Measurements from ENCODE around the gene BCL2.
A peak's percentile ranks its signal among the peaks of the same experiment; 100 is the strongest.

The BCL2 gene

DNA sequence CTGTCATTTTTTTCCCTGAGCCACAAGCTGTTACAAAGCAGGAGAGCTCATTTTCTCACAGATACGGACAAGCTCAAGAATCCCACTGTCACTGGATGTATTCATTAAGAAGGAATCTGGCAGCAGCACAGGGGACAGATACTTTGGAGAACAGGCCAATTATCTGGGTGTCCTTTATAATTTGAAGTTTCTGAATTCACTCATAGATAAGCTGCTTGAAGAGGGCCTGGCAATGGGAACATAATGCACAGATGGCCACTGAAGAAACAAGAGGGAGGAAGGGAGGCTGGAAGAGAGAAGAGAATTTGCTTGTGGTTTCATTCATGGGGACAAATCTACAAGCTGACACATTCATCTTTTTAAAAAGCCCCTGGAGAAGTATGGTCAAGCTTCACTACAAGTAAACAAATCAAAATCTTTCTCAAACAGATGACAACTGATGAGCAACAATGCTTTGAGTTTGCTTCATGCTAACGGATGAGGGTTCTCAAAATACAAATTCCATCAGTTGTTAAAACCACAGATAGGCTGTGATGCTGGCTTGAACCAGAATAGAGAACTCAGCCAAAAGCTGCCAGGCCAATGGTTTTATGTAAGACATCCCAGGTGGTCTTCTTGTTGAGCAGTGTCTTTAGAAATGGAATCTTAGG is 11.9 kb downstream of the BCL2 start:
- DNase-seq = peak; percentile 82

DNA sequence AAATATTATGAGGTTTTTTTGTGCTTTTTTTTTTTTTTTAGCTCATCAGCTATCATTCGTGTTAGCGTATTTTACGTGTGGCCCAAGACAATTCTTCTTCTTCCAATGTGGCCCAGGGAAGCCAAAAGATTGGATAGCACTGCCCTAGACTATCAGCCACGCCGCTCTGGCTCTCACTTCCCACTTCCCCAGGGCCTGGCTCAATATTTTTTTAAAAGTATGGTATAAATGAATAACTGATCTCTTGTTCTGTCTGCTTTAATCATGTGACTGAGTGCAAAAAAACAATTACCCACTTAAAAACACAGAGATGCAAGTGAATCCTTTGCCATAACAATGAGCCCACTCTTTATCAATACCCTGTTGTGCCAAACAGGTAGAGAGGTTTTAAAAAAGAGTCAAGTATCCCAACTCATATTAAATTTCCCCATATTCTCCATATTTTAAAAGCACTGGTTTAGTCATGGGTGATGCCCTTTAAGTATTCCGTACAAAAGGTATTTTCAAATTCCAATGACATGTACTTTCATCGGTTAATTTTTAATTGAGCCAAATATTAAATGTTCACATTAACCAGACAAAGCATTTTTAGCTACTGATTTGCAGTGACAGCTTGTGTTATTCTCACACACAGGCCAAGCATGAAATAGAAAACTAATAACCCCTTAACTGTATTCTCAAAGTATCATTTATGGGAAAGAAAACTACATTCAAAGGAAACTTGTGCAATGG is 12.6 kb downstream of the BCL2 start:
- DNase-seq = peak; percentile 58

DNA sequence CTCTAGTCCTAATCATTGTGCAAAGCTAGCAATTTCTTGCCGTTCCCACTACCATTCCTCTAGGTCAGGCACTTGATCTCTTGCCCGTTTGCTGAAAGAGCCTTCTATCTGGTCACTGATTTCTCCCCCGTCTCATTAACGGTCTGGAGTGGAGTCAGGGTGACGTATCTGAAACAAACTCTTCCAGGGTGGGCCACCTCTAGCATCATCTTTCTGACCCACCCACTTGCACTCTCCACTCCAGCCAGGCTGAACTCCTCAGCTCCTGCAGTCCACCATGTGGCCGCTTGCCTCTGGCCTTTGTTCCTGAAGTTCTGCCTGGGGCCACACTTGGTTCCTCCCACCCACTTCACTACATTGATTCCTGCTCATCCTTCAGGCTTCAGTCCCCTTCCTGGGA is 13.3 kb downstream of the BCL2 start:
- DNase-seq = peak; percentile 37

DNA sequence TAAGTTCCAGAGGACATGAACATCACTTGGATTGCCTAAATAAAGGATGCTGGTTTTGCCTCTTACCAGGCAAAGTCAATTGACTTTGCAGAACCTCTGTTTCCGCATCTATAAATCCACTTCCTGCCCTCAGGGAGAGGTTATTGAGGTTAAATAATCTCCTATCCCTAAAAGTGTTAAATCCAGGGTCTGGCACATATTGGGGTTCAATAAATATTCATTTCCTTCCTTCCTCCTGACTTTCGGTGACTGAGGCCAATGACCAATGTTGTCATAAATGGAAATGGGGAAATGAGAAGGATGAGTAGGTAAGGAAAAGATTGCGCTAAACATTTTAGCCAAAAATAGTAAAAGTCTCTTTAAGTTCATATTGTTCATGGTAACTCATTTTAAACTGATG is 16.0 kb downstream of the BCL2 start:
- DNase-seq = no peak

DNA sequence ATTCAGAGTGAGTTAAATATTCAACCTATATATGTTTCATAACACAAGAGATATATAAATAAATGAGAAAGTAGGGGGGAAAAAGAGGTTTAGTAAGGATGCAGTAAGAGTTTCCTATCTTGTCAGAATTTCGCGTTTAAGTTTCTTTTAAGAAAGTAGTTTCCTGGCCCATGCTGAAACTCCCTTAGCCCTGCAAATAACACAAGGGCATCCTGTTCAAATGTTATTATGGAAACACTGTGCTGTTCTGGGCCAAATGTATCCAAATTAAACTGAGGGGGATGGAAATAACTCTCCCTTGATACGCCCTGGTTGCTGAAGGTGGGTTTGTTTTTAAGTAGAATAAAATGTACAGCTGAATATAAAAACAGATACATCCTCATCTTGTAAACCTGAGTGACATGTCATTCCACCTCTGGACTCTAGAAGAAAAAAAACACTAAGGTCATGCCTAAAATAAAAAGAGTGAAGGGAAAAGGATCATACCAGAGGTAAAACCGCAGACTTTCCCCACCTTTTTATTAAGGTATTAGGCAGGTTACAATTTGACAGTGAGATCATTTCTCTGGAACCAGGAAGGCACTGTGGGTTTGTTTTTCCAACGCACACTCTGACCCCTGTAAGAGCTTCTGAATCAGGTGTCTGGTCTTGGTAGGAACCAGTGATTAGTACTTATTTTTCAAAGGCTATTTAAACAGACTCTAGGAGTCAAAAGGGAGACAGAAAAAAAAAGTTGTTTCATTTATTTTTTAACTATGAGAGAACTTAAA is 16.7 kb downstream of the BCL2 start:
- DNase-seq = no peak

DNA sequence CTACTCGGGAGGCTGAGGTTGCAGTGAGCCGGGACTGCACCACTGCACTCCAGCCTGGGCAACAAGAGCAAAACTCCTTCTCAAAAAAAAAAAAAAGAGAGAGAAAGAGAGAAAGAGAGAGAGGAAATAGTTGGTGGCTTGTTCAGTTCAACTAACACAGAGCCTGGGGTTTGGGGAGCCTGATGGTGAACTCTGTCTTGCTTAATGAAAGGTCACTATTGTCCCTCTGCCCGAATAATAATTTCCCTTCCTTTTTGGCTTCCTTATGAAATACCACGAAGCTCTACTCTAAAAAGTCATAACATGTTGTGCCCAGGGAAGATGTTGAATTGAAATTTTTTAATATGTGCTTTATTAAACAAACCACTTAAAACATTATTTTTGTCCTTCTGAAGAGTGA is 17.3 kb downstream of the BCL2 start:
- no peak for DNase-seq

DNA sequence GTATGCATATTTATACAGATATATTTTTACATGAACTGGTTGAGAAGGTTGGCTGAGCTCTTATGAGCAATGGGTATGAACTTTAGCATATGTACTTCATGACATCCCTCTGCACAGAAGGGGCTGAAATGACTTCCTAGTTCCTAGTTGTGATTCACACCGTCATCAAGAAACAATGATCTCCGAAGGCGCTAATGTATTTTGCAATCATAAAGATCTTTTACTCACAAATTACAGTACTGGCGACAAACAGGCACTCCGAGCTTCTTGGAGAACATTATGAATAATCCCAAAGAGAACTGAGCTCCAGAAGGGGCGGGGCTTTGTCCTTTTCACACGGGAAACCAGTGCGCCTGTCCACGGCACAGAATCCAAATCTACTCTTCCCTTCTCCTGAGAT is 18.1 kb downstream of the BCL2 start:
- DNase-seq = no peak

DNA sequence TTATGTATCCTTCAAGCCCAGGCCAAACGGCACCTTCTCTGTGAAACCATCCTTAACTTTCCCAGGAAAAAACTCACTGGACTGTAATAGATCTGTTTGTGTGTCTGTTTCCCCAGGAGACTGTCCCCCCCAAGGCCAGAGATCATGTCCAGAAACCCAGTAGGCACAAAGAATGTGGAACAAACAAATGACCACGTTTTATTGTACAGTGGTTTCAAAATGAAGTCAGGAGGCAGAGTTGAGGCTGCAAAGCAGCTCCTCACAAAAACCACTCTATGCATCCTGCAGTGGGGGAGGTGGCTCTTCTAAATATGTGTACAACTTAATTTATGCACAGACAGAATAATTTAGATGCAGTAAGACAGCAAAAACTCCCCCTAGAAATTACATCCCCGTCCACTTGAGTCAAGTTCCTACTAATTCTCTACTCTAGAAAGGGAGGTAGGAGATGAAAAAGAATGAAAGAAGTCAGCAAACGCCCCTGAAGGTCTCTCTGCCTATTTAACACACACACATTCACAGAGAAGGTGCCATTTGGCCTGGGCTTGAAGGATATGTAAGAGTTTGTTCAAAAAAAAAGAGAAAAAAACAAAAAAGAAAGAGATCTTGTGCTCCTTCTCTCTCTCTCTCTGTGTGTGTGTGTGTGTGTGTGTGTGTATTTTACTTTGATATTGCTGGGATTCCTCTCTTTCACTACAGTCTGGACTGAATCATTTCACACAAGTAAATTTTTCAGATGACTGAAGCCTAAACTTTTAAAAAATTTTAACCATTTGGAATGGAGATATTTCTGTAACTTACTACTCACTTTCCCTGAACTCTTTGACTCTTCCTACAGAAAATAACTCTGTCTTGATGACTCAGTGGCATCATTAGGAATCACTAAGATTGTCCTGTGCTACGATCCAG is 19.5 kb downstream of the BCL2 start:
- no peak for DNase-seq

DNA sequence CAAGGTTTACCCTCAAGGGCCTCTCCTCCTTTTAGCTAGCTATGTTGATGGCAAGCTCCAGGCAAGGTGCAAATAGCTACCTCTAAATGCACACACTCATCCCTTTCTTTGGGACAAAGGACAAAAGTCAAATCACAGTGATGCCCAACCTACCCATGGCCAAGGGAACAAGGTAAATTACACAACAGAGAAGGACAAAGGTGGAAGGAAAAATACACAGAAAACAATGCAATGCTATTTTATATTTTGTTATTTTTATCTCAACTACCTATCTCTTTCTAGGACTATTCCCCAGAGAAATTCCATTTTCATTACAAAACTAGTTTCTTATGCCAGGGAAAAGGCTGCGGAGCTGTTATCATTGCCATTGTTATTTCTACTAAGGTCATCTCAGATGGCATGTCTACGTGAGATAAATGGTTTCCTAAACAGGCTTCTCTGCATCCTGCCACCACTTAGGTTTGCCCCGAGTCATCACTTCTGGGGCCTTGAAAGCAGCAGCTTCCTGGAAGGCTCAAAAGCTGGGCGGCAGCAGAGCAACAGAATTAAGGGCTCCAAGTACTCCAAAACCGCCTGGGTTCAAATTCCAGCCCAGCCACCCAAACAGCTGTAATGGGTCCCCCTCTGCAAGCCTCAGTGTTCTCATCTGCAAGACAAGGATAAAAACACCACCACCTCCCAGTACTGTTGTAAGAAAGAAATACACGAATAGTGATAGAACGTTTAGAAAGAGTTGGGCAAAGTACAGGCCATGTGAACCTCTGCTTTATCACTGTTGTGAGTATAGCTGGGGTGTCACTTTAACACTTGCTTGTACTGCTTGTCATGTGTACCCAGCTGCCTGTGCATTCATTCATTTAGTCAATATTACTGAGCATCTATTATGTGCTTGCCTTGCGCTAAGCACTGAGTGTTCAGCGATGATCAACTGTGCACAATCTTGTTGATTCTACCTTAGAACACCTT is 20.9 kb downstream of the BCL2 start:
- no peak for DNase-seq

DNA sequence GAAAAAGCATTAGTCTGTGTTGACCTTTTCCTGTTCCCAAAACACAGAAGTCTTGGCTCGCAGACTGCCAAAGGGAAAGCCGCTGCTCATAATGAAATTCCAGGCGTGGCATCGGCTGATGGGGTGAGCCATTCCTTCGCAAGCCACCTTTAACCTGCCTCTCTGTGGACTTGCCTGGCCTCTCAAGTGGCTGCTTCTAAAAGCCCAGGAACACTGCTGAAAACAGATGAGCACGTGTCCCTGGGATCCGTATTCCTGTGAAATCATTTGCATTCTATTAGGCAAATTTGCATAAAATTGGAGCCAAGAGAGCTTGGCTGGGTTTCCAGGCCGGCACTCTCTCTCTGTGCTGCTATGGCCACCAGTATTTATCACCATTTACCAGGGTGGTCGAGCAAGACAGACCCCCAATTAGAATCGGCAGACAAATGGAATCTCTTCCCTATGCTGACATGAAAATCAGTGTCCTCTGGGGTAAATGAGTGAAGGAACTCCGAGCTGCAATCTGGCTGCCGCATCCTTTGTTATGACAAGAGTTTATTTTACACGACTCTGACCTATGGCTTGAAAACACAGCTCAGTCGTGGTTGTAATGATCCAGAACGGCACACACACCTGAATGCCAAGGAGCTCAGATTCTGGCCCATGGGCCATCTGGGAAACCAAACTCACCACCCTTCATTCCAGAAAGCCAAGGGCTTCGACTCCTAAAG is 21.7 kb downstream of the BCL2 start:
- DNase-seq = no peak

DNA sequence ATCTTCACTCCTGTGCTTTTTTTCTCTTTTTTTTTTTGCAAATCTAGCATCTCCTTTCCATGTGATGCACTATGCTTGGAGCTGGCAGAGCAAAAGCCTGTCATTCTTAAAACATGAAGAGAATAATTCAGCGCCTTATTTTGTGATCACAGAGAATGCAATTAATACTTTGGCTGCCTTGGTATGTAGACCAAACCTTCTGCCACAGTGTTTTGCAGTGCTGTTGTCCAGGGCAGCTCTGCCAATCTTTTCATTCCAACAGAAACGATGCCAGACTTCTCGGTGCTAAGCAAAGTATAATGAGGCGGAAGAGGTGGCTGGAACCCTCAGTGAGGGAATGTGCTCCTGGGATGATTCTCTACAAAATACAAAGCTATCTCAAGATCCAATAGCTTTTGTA is 25.6 kb downstream of the BCL2 start:
- no peak for DNase-seq

DNA sequence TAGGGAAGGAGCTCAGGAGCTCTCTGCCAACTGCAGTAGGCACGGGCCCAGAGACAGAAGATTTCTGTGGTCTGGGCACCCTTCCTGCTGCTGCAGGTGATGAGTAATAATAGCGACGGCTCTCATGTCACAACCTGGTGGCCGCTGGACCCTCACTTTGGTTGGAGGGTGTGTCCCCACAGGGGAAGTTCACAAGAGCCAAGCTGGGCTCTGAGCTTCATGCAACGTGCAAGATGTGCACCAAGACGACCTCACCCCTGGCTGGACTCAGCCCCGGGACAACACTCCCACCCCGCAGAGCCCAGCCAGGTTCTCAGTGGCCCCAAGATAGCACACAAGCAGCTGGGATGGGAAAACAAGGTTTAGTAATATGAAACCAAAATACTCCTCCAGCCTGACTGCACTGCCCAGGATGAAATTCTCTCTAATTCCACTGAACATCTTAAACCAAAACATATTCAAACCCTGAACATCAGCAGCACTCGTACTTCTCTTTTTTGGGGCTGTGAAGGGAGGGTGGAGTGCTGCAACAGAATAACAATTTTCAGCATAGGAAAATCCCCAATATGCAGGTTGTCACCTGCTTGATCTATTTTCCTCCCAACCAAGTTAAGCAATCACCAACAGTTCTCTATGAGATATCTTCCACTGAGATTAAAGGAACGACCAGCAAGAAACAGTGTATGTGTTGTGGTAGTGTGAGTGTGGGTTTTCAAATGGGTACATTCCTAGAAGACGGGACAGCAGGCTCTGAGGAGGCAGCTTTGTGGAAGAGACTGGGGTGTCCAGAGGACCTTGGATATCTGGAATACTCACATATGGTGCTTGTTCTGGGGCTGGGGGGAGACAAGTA is 26.5 kb downstream of the BCL2 start:
- no peak for DNase-seq

DNA sequence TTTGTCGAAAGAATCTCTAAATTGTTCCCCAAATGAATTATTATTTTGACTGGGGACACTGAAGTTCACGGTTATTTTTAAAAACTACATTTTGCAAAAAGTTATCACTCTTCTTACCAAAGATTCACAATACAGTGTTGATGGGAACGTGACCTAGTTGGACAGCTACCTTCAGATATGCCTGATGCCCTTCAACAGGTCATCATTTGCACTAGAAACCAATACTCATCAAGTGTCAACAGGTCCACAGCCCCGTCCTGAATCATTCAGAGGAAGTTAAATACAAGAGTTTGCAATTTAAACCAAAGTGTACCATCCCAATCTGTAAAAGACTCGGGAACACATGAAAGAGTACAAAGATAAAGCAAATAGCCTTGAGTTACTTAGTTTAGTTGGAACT is 28.3 kb downstream of the BCL2 start:
- no peak for DNase-seq

DNA sequence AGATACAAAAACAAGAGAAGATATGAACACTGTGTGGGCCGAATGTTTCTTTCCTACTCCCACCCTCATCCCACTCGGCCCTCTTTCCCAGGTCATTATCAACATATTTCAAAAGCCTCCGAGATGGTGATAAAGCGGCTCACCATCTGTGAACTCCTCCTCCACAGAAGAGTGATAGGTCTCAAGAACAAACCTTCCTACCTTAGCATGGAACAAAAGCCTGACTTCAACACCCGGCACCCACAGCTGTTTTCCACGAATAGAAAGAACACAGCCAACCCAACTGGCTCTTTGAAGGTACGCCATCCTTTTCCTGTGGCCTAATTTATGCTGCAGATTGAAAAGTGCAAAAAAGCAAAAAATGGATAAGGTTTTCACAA is 28.8 kb downstream of the BCL2 start:
- no peak for DNase-seq

DNA sequence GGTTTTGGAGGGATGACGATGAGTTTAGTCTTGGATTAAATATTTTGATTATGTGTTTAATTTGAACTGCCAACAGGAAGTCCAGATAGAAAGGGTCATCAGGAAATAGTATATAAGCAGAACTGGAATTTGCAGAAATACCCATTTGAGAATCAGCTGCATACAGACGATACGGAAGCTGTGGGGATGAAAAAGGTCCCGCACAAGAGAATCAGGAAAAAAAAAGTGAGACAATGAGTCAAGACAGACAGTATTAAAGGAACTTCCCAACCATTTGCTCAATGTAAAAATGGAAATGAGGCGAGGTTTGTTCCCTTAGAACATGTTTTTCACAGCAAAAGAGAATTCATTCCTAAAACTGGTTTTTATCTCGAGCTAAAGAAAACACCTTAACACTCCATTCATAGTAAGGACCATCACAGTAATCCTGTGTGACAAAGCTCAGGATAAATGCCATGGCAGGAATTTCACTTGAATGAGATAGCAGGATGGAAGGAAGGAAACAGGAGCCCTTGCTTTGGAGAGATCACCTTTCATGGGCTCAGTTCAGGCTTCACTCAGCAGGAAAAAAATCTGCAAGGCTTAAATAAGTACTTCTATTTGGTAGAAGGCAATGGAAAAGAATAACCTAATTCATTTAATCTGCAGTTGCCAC is 29.3 kb downstream of the BCL2 start:
- DNase-seq = no peak

DNA sequence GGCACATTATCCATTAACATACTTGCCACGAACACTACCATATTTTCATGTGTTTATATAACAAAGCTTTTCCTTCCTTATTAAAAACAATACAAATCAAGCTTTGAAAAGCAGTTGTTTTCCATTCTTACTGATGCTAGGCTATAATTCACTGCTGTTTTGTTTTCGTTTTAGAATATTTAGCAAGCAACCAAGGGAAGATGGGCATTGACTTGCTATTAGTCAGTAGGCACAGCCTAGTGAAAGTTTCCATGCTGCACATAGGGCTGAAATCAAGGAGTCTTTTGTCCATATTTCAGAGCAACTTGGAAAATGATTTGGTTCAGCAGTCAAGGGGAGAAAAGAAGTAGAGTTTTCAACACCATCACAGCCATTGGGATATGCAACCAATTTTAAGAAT is 31.3 kb downstream of the BCL2 start:
- DNase-seq = no peak

DNA sequence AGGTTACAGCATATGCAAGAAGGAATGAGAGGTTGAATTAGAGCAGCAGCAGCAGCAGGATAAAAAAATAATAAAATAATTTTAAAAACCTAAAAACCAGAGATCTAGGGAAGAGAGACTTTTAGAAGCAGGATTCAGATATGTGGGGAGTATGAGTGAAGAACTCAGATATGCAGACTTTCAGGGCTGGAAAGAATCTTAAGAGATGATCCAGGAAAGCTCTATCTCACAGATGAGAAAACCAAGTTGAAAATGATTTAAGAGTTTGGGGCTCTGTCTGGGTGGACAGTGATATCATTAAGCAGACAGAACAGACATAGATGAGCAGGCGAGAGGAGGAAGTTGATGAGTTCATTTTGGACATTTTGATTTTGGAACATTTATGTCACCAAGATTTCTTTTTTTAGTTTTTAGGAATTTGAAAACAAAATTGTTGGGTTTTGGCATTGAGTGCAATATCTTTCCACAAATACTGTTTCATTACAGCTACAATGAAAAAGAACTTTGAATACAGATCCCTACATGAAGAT is 31.8 kb downstream of the BCL2 start:
- no peak for DNase-seq

DNA sequence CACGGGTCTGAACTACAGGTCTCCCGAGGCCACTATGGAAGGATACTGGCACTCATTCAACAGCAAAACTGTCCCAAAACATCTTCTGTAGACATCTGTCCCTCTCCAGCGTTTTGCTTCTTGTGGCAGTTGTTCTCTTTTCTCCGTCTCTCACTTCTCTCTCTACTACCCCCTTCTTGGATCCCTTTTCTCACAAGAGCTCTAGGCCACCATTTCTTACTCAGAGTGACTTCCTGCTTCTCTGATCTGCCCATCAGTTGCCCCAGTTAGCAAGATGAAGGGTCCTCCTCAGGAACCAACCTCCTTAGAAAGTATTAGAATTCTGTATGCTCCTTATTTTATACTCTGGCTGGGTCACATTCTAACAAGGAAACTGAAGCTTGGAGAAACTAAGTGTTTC is 32.6 kb downstream of the BCL2 start:
- DNase-seq = no peak

Data from eye (tissue), 1 donor.